Measurements from ENCODE around the gene LMOD3. TPM values are rescaled to one million over a fixed set of nuclear protein-coding genes. Genes with fewer than 3 reads are reported as not detected.

LMOD3 gene
- total and polyA plus RNA-seq, 2 of the 4 experiments (the other 2 are of a cell fraction): not detected

DNA sequence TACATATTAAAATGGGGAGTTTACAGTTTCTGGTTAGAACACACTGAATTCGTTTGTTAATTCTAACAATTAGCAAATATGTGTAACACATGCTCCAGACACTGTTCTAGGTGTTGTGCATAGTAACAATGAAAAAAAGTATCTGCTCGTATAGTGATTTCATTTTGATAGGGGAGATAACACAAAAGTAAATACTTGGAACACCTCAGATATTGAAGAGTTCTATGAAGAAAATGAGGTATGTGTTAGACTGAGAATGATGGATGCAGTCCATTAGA, 63.5 kb downstream of the LMOD3 start:
- no peak overlapping the region for H3K27ac ChIP-seq (ENCODE audit: insufficient read depth, low read length)
- no peak overlapping the region for H3K9ac ChIP-seq (ENCODE audit: low read depth, low read length)
- H3K27me3 ChIP-seq (ENCODE audit: control insufficient read depth, insufficient read depth, low read length): no peaks in the 10 kb centered on the region
- no peak overlapping the region for H3K4me3 ChIP-seq (ENCODE audit: insufficient read depth, low read depth, low read length)
- H4K5ac ChIP-seq (ENCODE audit: low read depth, low read length): no peak overlapping the region
- H2AFZ ChIP-seq (replicated peaks; ENCODE audit: low read length, poor library complexity): no peak overlapping the region
- no peaks in the 10 kb centered on the region for H4K20me1 ChIP-seq (ENCODE audit: insufficient read depth, low read length)
- dilution Hi-C loops (cut with HindIII; ENCODE audit: low sequenced_read_pairs, unreplicated experiment) (no loop called here), in situ Hi-C loops (cut with MboI; ENCODE audit: low sequenced_read_pairs) (no loop called here), intact Hi-C loops (cut with micrococcal nuclease) (no loop called here)
- no peak overlapping the region for H3K18ac ChIP-seq (ENCODE audit: low read depth, low read length)
- H3K4me1 ChIP-seq (ENCODE audit: control insufficient read depth, insufficient read depth, low read length): no peaks in the 10 kb centered on the region
- ChIA-PET POLR2A (ENCODE audit: unreplicated experiment) (no interaction called here), CTCF (no interaction called here)
- H4K91ac ChIP-seq (ENCODE audit: insufficient read depth, low read depth, low read length): no peak overlapping the region
- H3K9me1 ChIP-seq (ENCODE audit: insufficient read depth, low read length): no peaks in the 10 kb centered on the region
- no peak overlapping the region for H2BK120ac ChIP-seq (ENCODE audit: low read depth, low read length)
- DNase-seq (no peak), ATAC-seq (ENCODE audit: low read depth) (no peak)
- no peak for TF ChIP-seq BHLHE40 (IDR thresholded peaks at IDR 0.05; ENCODE audit: low read depth, low read length)
- TF ChIP-seq, protein P1, sequence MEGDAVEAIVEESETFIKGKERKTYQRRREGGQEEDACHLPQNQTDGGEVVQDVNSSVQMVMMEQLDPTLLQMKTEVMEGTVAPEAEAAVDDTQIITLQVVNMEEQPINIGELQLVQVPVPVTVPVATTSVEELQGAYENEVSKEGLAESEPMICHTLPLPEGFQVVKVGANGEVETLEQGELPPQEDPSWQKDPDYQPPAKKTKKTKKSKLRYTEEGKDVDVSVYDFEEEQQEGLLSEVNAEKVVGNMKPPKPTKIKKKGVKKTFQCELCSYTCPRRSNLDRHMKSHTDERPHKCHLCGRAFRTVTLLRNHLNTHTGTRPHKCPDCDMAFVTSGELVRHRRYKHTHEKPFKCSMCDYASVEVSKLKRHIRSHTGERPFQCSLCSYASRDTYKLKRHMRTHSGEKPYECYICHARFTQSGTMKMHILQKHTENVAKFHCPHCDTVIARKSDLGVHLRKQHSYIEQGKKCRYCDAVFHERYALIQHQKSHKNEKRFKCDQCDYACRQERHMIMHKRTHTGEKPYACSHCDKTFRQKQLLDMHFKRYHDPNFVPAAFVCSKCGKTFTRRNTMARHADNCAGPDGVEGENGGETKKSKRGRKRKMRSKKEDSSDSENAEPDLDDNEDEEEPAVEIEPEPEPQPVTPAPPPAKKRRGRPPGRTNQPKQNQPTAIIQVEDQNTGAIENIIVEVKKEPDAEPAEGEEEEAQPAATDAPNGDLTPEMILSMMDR (conservative IDR thresholded peaks at IDR 0.05; ENCODE audit: low read depth, low read length): no peak
- TF ChIP-seq SMC3 (IDR thresholded peaks at IDR 0.05; ENCODE audit: low read depth, low read length): no peak
- TF ChIP-seq RCOR1 (IDR thresholded peaks at IDR 0.05; ENCODE audit: insufficient replicate concordance, low read length): no peak
- no peak for TF ChIP-seq MAZ (IDR thresholded peaks at IDR 0.05; ENCODE audit: borderline replicate concordance, low read depth, low read length)
- TF ChIP-seq POLR2A (IDR thresholded peaks at IDR 0.05; ENCODE audit: low read depth, low read length): no peak
- TF ChIP-seq, protein P2, sequence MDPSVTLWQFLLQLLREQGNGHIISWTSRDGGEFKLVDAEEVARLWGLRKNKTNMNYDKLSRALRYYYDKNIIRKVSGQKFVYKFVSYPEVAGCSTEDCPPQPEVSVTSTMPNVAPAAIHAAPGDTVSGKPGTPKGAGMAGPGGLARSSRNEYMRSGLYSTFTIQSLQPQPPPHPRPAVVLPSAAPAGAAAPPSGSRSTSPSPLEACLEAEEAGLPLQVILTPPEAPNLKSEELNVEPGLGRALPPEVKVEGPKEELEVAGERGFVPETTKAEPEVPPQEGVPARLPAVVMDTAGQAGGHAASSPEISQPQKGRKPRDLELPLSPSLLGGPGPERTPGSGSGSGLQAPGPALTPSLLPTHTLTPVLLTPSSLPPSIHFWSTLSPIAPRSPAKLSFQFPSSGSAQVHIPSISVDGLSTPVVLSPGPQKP (IDR thresholded peaks at IDR 0.05; ENCODE audit: borderline replicate concordance, low read depth, low read length): no peak
- TF ChIP-seq CEBPB (IDR thresholded peaks at IDR 0.05; ENCODE audit: low read depth, low read length): no peak
- peaks cover 0 to 11% of the 10 kb centered on the region in 2 experiments; a peak in 2 of 4 replicates for H3K79me1 ChIP-seq (ENCODE audit: low read depth in 1 of 2, low read length in 2 of 2)
- H2BK20ac ChIP-seq (ENCODE audit: low read depth, low read length): no peak overlapping the region
- no peak overlapping the region for H2AK9ac ChIP-seq (replicated peaks; ENCODE audit: low read depth, low read length, poor library complexity)
- H3K23ac ChIP-seq (ENCODE audit: low read depth, low read length): no peak overlapping the region
- 67% methylated on average over 1 of the region's 2 CpGs; no CpG with 5 or more reads in 1 of the 2 experiments for WGBS, 2 experiments (ENCODE audit: extremely low coverage in 2 of 2, insufficient read length in 1 of 2)
- BruUV-seq (replicated peaks): no TSS peak
- H3K14ac ChIP-seq (replicated peaks; ENCODE audit: low read depth, low read length): no peak overlapping the region
- H4K8ac ChIP-seq (ENCODE audit: low read depth in 2 of 2, low read length in 2 of 2): no peak overlapping the region
- H3K9me3 ChIP-seq (ENCODE audit: control insufficient read depth, insufficient read depth, low read length): no peaks in the 10 kb centered on the region
- no peak overlapping the region for H3K56ac ChIP-seq (ENCODE audit: extremely low read depth, insufficient read depth, low read length)
- no peak overlapping the region for H3K4ac ChIP-seq (ENCODE audit: low read depth, low read length)
- no peak overlapping the region for H3K4me2 ChIP-seq (ENCODE audit: low read depth, low read length)
- H2BK5ac ChIP-seq (ENCODE audit: low read depth, low read length, poor library complexity, severe bottlenecking): no peak overlapping the region
- H3K36me3 ChIP-seq (ENCODE audit: control insufficient read depth, insufficient read depth, low read length): peaks cover 28% of the 10 kb centered on the region
- no peak overlapping the region for H2AK5ac ChIP-seq (ENCODE audit: low read depth, low read length)
- H2BK15ac ChIP-seq (ENCODE audit: low read depth, low read length): no peak overlapping the region
